Adrenal gland (tissue), 5 donors: Measurements from ENCODE around the gene PLAU.

Source experiments
- CTCF ChIP-seq, 6 experiments: fragments of 450-650 bp in 4 of 6; fragments of 200-600 bp in 2 of 6; sonication (generic) in 1 of 6; IDR thresholded peaks; 1 replicate in 5 of 6; 2 replicates in 1 of 6; pipeline versions ENCODE4 v1.5.1 to v1.8.0; 2016 to 2021; ENCODE audit warnings: antibody characterized with exemption in 6 of 6, mild to moderate bottlenecking in 2 of 6, moderate library complexity in 1 of 6
- POLR2A ChIP-seq, 2 donors: fragments of 450-650 bp; IDR thresholded peaks; one replicate each; pipeline ENCODE4 v1.6.1; 2017; ENCODE audit warnings: antibody characterized with exemption in 2 of 2, mild to moderate bottlenecking in 2 of 2, moderate library complexity in 1 of 2
- donor health status: DM: no; HTN: no; CAD: no.

- TF ChIP-seq CTCF (IDR thresholded peaks at IDR 0.05) (no peak), POLR2A (IDR thresholded peaks at IDR 0.05) (no peak)
Observed at GRCh38 chr10:73893426-73893825, 17.5 kb upstream of the PLAU start.
